ENCODE results near the gene SAMHD1. TPM values are rescaled to one million over a fixed set of nuclear protein-coding genes. Genes with fewer than 3 reads are reported as not detected.

Gene SAMHD1
- total RNA-seq, 1 experiment from 2014 or later: 63.0 TPM

DNA sequence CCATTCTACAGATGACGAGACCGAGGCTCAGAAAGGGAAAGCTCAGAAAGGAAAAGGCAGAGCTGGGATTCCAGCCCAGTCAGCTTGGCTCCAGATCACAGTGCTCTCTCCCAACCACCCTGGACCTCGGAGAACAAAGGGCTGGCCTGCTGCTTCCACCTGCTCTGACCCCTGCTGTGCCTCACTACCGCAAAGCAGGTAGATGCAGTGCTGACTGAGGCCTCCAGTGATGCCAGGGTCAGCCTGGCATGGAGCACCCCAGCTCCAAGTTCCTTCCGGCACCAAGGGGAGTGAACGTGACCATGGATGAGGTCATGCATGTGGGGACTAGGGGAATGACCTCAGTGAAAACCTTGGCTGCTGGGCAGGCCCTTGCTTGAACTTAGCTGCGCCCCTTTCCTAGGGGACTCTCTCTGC lies 96.3 kb downstream of the SAMHD1 start:
- ChIA-PET CTCF (interaction anchor here (1.9 kb wide), 1 partner anchor 8 kb away, joined by 11 read pairs; a partner anchor contains a TSS), POLR2A (no interaction called here)
- H3K4me1 Mint-ChIP-seq (ENCODE audit: low read depth, unreplicated experiment): peaks cover 3% of the 10 kb centered on the region
- no TSS peak for BruUV-seq (replicated peaks)
- H3K36me3 ChIP-seq (ENCODE audit: control insufficient read depth, insufficient read depth, low read length): no peaks in the 10 kb centered on the region
- no peaks in the 10 kb centered on the region for H3K4me1 ChIP-seq
- DNase-seq: no peak
- peaks cover 4% of the 10 kb centered on the region for H3K9me3 ChIP-seq
- no peaks in the 10 kb centered on the region for H3K27me3 Mint-ChIP-seq (ENCODE audit: insufficient read depth, unreplicated experiment)
- H3K4me3 ChIP-seq (ENCODE audit: low read depth, low read length): no peak overlapping the region
- no peak for TF ChIP-seq CTCF (IDR thresholded peaks at IDR 0.05; ENCODE audit: insufficient read depth in 1 of 2, low read depth in 1 of 2, low read length in 1 of 2, severe bottlenecking in 1 of 2, unreplicated experiment in 1 of 2)
- H3K27me3 ChIP-seq (replicated peaks; ENCODE audit: control insufficient read depth, insufficient read depth, low read length): no peaks in the 10 kb centered on the region
- intact Hi-C loops (cut with micrococcal nuclease; ENCODE audit: unreplicated experiment): no loop called here
- H3K27ac Mint-ChIP-seq (ENCODE audit: unreplicated experiment): no peak overlapping the region
- H3K36me3 Mint-ChIP-seq (ENCODE audit: insufficient read depth, unreplicated experiment): no peaks in the 10 kb centered on the region
- no peaks in the 10 kb centered on the region for H3K9me3 Mint-ChIP-seq (ENCODE audit: unreplicated experiment)
- H3K4me3 Mint-ChIP-seq (ENCODE audit: unreplicated experiment): no peak overlapping the region

DNA sequence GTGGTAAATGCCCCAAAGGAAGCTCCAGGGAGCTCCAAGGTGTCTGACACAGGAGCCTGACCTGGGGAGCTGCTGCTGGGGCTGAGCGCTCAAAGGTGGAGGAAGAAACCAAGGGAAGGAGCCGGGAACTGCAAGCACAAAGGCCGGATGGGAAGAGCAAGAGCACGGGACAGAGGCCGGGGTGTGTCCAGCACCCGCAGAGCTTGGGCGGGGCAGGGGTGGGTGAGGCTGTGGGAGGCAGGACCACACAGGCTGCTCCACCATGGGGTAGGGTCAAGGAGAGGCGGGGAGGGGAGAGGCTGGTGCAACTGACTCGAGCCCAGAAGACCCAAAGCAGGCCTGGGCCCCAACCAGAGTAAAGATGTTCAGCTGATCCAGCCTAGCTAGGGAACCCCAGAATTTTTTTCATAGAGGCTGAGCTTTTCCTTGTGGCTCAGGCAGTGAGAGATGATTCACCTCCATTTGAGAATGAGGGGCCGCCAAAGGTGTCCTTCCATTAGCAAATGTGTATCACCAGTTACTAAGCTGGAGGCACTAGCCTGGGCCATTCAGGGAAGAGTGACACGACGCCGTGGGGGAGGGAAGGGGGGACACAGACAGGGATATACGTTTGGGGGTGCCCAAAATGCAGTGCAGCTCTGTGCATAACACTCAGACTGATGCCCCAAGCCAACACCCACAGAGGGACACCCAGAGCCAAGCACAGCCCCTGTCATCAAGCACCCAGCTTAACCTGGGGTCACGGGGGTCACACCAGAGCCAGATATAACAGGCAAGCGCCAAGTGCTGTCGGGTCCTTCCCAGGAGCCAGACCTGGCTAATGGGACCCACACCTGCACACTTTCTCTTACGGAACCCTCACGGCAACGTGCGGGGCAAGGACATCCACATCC lies 96.9 kb downstream of the SAMHD1 start:
- Mint-ChIP-seq H3K27me3 (ENCODE audit: insufficient read depth, unreplicated experiment) (no peaks in the 10 kb centered on the region), H3K27ac (ENCODE audit: unreplicated experiment) (no peak overlapping the region), H3K4me3 (ENCODE audit: unreplicated experiment) (no peak overlapping the region), H3K4me1 (ENCODE audit: low read depth, unreplicated experiment) (no peaks in the 10 kb centered on the region), H3K36me3 (ENCODE audit: insufficient read depth, unreplicated experiment) (no peaks in the 10 kb centered on the region), H3K9me3 (ENCODE audit: unreplicated experiment) (no peaks in the 10 kb centered on the region)
- ChIA-PET CTCF (interaction anchor here (0.6 to 1.9 kb wide), 4 partner anchors 9 to 66 kb away, joined by 3 to 11 read pairs (median 4); a partner anchor contains a TSS), POLR2A (interaction anchor here (0.5 kb wide), 1 partner anchor 1320 kb away, joined by 6 read pairs; no protein-coding TSS in a partner anchor)
- Histone ChIP-seq H3K9me3 (peaks cover 4% of the 10 kb centered on the region), H3K27me3 (replicated peaks; ENCODE audit: control insufficient read depth, insufficient read depth, low read length) (no peaks in the 10 kb centered on the region), H3K4me3 (ENCODE audit: low read depth, low read length) (no peak overlapping the region), H3K36me3 (ENCODE audit: control insufficient read depth, insufficient read depth, low read length) (no peaks in the 10 kb centered on the region), H3K4me1 (no peaks in the 10 kb centered on the region)
- intact Hi-C loops (cut with micrococcal nuclease; ENCODE audit: unreplicated experiment): no loop called here
- no peak for TF ChIP-seq CTCF (IDR thresholded peaks at IDR 0.05; ENCODE audit: insufficient read depth in 1 of 2, low read depth in 1 of 2, low read length in 1 of 2, severe bottlenecking in 1 of 2, unreplicated experiment in 1 of 2)
- BruUV-seq (replicated peaks): no TSS peak
- no peak for DNase-seq

DNA sequence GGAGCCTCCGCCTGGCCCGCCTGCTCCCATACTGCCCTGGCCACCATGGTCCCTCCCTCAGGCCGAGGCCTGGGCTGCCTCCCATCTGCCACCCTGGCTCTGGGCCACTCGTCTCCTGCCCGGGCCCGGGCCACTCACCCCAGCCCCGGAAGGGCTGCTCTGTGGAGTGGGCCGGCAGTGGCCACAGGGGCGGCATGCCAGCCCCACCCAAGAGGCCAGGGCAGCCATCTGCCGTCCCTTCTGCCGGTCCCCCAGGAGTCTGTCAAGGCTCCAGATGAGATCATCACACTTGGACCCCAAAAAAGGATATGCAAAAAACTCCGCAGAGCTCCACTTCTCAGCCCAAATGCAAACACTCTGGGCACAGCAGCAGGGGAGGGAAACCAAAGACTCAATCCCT lies 99.3 kb downstream of the SAMHD1 start:
- POLR2A ChIA-PET: interaction anchor here (0.5 kb wide), 1 partner anchor 87 kb away, joined by 8 read pairs; no protein-coding TSS in a partner anchor
- Mint-ChIP-seq H3K27me3 (ENCODE audit: insufficient read depth, unreplicated experiment) (no peaks in the 10 kb centered on the region), H3K4me3 (ENCODE audit: unreplicated experiment) (no peak overlapping the region), H3K4me1 (ENCODE audit: low read depth, unreplicated experiment) (peaks cover 11% of the 10 kb centered on the region), H3K27ac (ENCODE audit: unreplicated experiment) (no peak overlapping the region), H3K36me3 (ENCODE audit: insufficient read depth, unreplicated experiment) (no peaks in the 10 kb centered on the region), H3K9me3 (ENCODE audit: unreplicated experiment) (no peaks in the 10 kb centered on the region)
- CTCF ChIA-PET: interaction anchor here (0.6 to 0.7 kb wide), 2 partner anchors 11 to 21 kb away, joined by 3 to 4 read pairs; a partner anchor contains a TSS
- H3K4me3 ChIP-seq (ENCODE audit: low read depth, low read length): no peak overlapping the region
- no peaks in the 10 kb centered on the region for H3K36me3 ChIP-seq (ENCODE audit: control insufficient read depth, insufficient read depth, low read length)
- peaks cover 10% of the 10 kb centered on the region for H3K4me1 ChIP-seq
- TF ChIP-seq CTCF (IDR thresholded peaks at IDR 0.05; ENCODE audit: insufficient read depth in 1 of 2, low read depth in 1 of 2, low read length in 1 of 2, severe bottlenecking in 1 of 2, unreplicated experiment in 1 of 2): no peak
- intact Hi-C loops (cut with micrococcal nuclease; ENCODE audit: unreplicated experiment): no loop called here
- no peaks in the 10 kb centered on the region for H3K27me3 ChIP-seq (replicated peaks; ENCODE audit: control insufficient read depth, insufficient read depth, low read length)
- H3K9me3 ChIP-seq: peaks cover 4% of the 10 kb centered on the region
- BruUV-seq (replicated peaks): no TSS peak
- DNase-seq: no peak

Data from Caco-2 (cell line).